ENCODE data around the gene DMAC1. TPM values are rescaled to one million over a fixed set of nuclear protein-coding genes. Genes with fewer than 3 reads are reported as not detected.
A peak's percentile ranks its signal among the peaks of the same experiment; 100 is the strongest.

The DMAC1 gene
- total RNA-seq, 1 experiment from 2014 or later: 65.9 TPM

GRCh38 chr9:7844242-7844641 lies 44.7 kb upstream of the DMAC1 start:
- no TSS peak for BruUV-seq (replicated peaks)
- ChIA-PET POLR2A (ENCODE audit: low non-redundant PET) (no interaction called here), CTCF (interaction anchor here (1.1 kb wide), 1 partner anchor 442 kb away, joined by 4 read pairs; no protein-coding TSS in a partner anchor)
- no peaks in the 10 kb centered on the region for H3K9me3 ChIP-seq (ENCODE audit: low read depth, low read length, poor library complexity, severe bottlenecking)
- no peak overlapping the region for H3K27ac ChIP-seq (ENCODE audit: low read depth, low read length, poor library complexity, severe bottlenecking)
- peak; percentile 29 for DNase-seq (ENCODE audit: low spot score)
- intact Hi-C loops (cut with micrococcal nuclease; ENCODE audit: unreplicated experiment): no loop called here
- no peaks in the 10 kb centered on the region for H3K4me1 ChIP-seq (ENCODE audit: insufficient read depth, low read length, poor library complexity, severe bottlenecking)
- TF ChIP-seq CTCF (conservative IDR thresholded peaks at IDR 0.05; ENCODE audit: low read depth, low read length): peak; percentile 53
- TF ChIP-seq EZH2 (IDR thresholded peaks at IDR 0.05; ENCODE audit: borderline replicate concordance, low read depth, low read length, poor library complexity, severe bottlenecking): no peak
- H3K4me3 ChIP-seq (ENCODE audit: low read depth, low read length, poor library complexity, severe bottlenecking): no peak overlapping the region
- no peaks in the 10 kb centered on the region for H3K27me3 ChIP-seq (replicated peaks; ENCODE audit: insufficient read depth, low read depth, low read length, poor library complexity)
- H3K36me3 ChIP-seq (ENCODE audit: insufficient read depth, low read length, poor library complexity, severe bottlenecking): no peaks in the 10 kb centered on the region

- H3K4me1 ChIP-seq (ENCODE audit: insufficient read depth, low read length, poor library complexity, severe bottlenecking): no peaks in the 10 kb centered on the region
- ChIA-PET CTCF (interaction anchor here (0.6 kb wide), 1 partner anchor 19 kb away, joined by 3 read pairs; no protein-coding TSS in a partner anchor), POLR2A (ENCODE audit: low non-redundant PET) (no interaction called here)
- DNase-seq (ENCODE audit: low spot score): no peak
- H3K9me3 ChIP-seq (ENCODE audit: low read depth, low read length, poor library complexity, severe bottlenecking): no peaks in the 10 kb centered on the region
- H3K27ac ChIP-seq (ENCODE audit: low read depth, low read length, poor library complexity, severe bottlenecking): no peak overlapping the region
- H3K36me3 ChIP-seq (ENCODE audit: insufficient read depth, low read length, poor library complexity, severe bottlenecking): no peaks in the 10 kb centered on the region
- H3K4me3 ChIP-seq (ENCODE audit: low read depth, low read length, poor library complexity, severe bottlenecking): no peak overlapping the region
- no peak for TF ChIP-seq EZH2 (IDR thresholded peaks at IDR 0.05; ENCODE audit: borderline replicate concordance, low read depth, low read length, poor library complexity, severe bottlenecking)
- TF ChIP-seq CTCF (conservative IDR thresholded peaks at IDR 0.05; ENCODE audit: low read depth, low read length): no peak
- no TSS peak for BruUV-seq (replicated peaks)
- H3K27me3 ChIP-seq (replicated peaks; ENCODE audit: insufficient read depth, low read depth, low read length, poor library complexity): no peaks in the 10 kb centered on the region
- intact Hi-C loops (cut with micrococcal nuclease; ENCODE audit: unreplicated experiment): no loop called here
Observed at GRCh38 chr9:7841831-7842230, 42.3 kb upstream of the DMAC1 start.

- no peaks in the 10 kb centered on the region for H3K4me1 ChIP-seq (ENCODE audit: insufficient read depth, low read length, poor library complexity, severe bottlenecking)
- BruUV-seq (replicated peaks): no TSS peak
- H3K27me3 ChIP-seq (replicated peaks; ENCODE audit: insufficient read depth, low read depth, low read length, poor library complexity): no peaks in the 10 kb centered on the region
- no peak overlapping the region for H3K4me3 ChIP-seq (ENCODE audit: low read depth, low read length, poor library complexity, severe bottlenecking)
- no peak for TF ChIP-seq CTCF (conservative IDR thresholded peaks at IDR 0.05; ENCODE audit: low read depth, low read length)
- TF ChIP-seq EZH2 (IDR thresholded peaks at IDR 0.05; ENCODE audit: borderline replicate concordance, low read depth, low read length, poor library complexity, severe bottlenecking): no peak
- DNase-seq (ENCODE audit: low spot score): no peak
- H3K9me3 ChIP-seq (ENCODE audit: low read depth, low read length, poor library complexity, severe bottlenecking): no peaks in the 10 kb centered on the region
- ChIA-PET POLR2A (ENCODE audit: low non-redundant PET) (no interaction called here), CTCF (no interaction called here)
- intact Hi-C loops (cut with micrococcal nuclease; ENCODE audit: unreplicated experiment): no loop called here
- no peak overlapping the region for H3K27ac ChIP-seq (ENCODE audit: low read depth, low read length, poor library complexity, severe bottlenecking)
- no peaks in the 10 kb centered on the region for H3K36me3 ChIP-seq (ENCODE audit: insufficient read depth, low read length, poor library complexity, severe bottlenecking)
Observed at GRCh38 chr9:7834531-7834930, 35.0 kb upstream of the DMAC1 start.

Measured in A673 (cell line).